ENCODE results near the gene GRM4. TPM values are rescaled to one million over a fixed set of nuclear protein-coding genes. Genes with fewer than 3 reads are reported as not detected.

The GRM4 gene
- total RNA-seq, 4 donors from 2014 or later = 0.19 TPM; not detected in 3

- TF ChIP-seq CTCF (IDR thresholded peaks at IDR 0.05) = no peak
- TF ChIP-seq POLR2A (IDR thresholded peaks at IDR 0.05) = no peak
- WGBS, 2 donors = 89 to 90% methylated on average over 13 of the region's 13 CpGs
- DNase-seq (ENCODE audit: low spot score in 2 of 2) = peak in 1 of 2 donors; percentile 54
- no peak overlapping the region for H3K4me3 ChIP-seq (ENCODE audit: low read depth, poor library complexity, severe bottlenecking)
- intact Hi-C loops (cut with DNase I; ENCODE audit: low total_unique reads) = no loop called here
Measured at GRCh38 chr6:33992191-33992590, 153.7 kb downstream of the GRM4 start.

GRCh38 chr6:33991610-33992009 is 154.3 kb downstream of the GRM4 start:
- TF ChIP-seq POLR2A (IDR thresholded peaks at IDR 0.05) (no peak), CTCF (IDR thresholded peaks at IDR 0.05) (no peak)
- WGBS, 2 donors = 93 to 99% methylated on average over 4 of the region's 4 CpGs
- intact Hi-C loops (cut with DNase I; ENCODE audit: low total_unique reads) = no loop called here
- DNase-seq (ENCODE audit: low spot score in 2 of 2) = peak in 1 of 2 donors; percentile 18
- H3K4me3 ChIP-seq (ENCODE audit: low read depth, poor library complexity, severe bottlenecking) = no peak overlapping the region

GRCh38 chr6:33990061-33990541 is 155.8 kb downstream of the GRM4 start:
- intact Hi-C loops (cut with DNase I; ENCODE audit: low total_unique reads) = no loop called here
- peak in 1 of 2 donors; percentile 50 for DNase-seq (ENCODE audit: low spot score in 2 of 2)
- H3K4me3 ChIP-seq (ENCODE audit: low read depth, poor library complexity, severe bottlenecking) = no peak overlapping the region
- WGBS, 2 donors = 63 to 75% methylated on average over 5 of the region's 5 CpGs
- TF ChIP-seq POLR2A (IDR thresholded peaks at IDR 0.05) (no peak), CTCF (IDR thresholded peaks at IDR 0.05) (no peak)

- peak in 1 of 2 donors; percentile 54 for DNase-seq (ENCODE audit: low spot score in 2 of 2)
- TF ChIP-seq POLR2A (IDR thresholded peaks at IDR 0.05) = no peak
- no peak for TF ChIP-seq CTCF (IDR thresholded peaks at IDR 0.05)
- no peak overlapping the region for H3K4me3 ChIP-seq (ENCODE audit: low read depth, poor library complexity, severe bottlenecking)
- 89 to 92% methylated on average over 13 of the region's 13 CpGs for WGBS, 2 donors
- intact Hi-C loops (cut with DNase I; ENCODE audit: low total_unique reads) = no loop called here
Measured at GRCh38 chr6:33989016-33989854, 156.7 kb downstream of the GRM4 start.

GRCh38 chr6:33988121-33989015 is 157.5 kb downstream of the GRM4 start:
- H3K4me3 ChIP-seq (ENCODE audit: low read depth, poor library complexity, severe bottlenecking) = no peak overlapping the region
- WGBS, 2 donors = 66 to 72% methylated on average over 16 of the region's 16 CpGs
- TF ChIP-seq POLR2A (IDR thresholded peaks at IDR 0.05) (no peak), CTCF (IDR thresholded peaks at IDR 0.05) (no peak)
- intact Hi-C loops (cut with DNase I; ENCODE audit: low total_unique reads) = no loop called here
- peak in 1 of 2 donors; percentile 76 for DNase-seq (ENCODE audit: low spot score in 2 of 2)
